Gastroesophageal sphincter (tissue), 4 donors: ENCODE measurements around the gene CEP72. TPM values are rescaled to one million over a fixed set of nuclear protein-coding genes. Genes with fewer than 3 reads are reported as not detected.

Source experiments
- ATAC-seq: fragments of 150-250 bp; one replicate; pipeline ENCODE4 v1.9.1; 2016; ENCODE audit warnings: mild to moderate bottlenecking, moderate library complexity
- H3K27ac ChIP-seq, 4 donors: fragments of 200-600 bp; sonication (generic) in 3 of 4; 1 replicate in 3 of 4; 2 replicates in 1 of 4; pipeline ENCODE4 v1.5.1; 2016 to 2019
- H3K27me3 ChIP-seq: fragments of 200-600 bp; sonication (generic); one replicate; pipeline ENCODE4 v1.5.1; 2019
- H3K36me3 ChIP-seq, 2 donors: fragments of 200-600 bp; sonication (generic); one replicate each; pipeline ENCODE4 v1.5.1; 2019; ENCODE audit warnings: control low read depth in 1 of 2
- H3K4me1 ChIP-seq, 3 donors: fragments of 200-600 bp; sonication (generic); 1 replicate in 2 of 3; 2 replicates in 1 of 3; pipeline ENCODE4 v1.5.1; 2016 to 2019; ENCODE audit warnings: control low read depth in 2 of 3
- H3K4me3 ChIP-seq, 2 donors: fragments of 200-600 bp; sonication (generic); one replicate each; pipeline ENCODE4 v1.5.1; 2019; ENCODE audit warnings: mild to moderate bottlenecking in 1 of 2, moderate library complexity in 1 of 2
- H3K9me3 ChIP-seq, 3 donors: fragments of 200-600 bp; sonication (generic); one replicate each; pipeline ENCODE4 v1.5.1; 2017 to 2019; ENCODE audit warnings: control low read depth in 2 of 3
- CTCF ChIP-seq, 4 experiments: fragments of 200-600 bp in 2 of 4; fragments of 450-650 bp in 2 of 4; sonication (generic) in 1 of 4; IDR thresholded peaks; one replicate each; pipeline ENCODE4 v1.5.1; 2017 to 2019; ENCODE audit warnings: antibody characterized with exemption in 4 of 4, mild to moderate bottlenecking in 2 of 4, moderate library complexity in 2 of 4
- EP300 ChIP-seq: sonication (generic); formaldehyde crosslinking; IDR thresholded peaks from one replicate; pipeline ENCODE4 v1.6.1; 2017; ENCODE audit warnings: antibody characterized with exemption, mild to moderate bottlenecking
- POLR2A ChIP-seq, 2 donors: fragments of 450-650 bp; IDR thresholded peaks; one replicate each; pipeline ENCODE4 v1.6.1; 2017; ENCODE audit warnings: antibody characterized with exemption in 2 of 2, mild to moderate bottlenecking in 2 of 2, moderate library complexity in 1 of 2
- POLR2AphosphoS5 ChIP-seq: sonication (generic); formaldehyde crosslinking; IDR thresholded peaks from one replicate; pipeline ENCODE4 v1.6.1; 2017; ENCODE audit warnings: antibody characterized with exemption
- WGBS, 2 donors: methylation state at CpG; one replicate each; pipeline ENCODE4 v1.1.5; 2018; ENCODE audit warnings: low coverage in 1 of 2; 5-methylcytosine and 5-hydroxymethylcytosine counted together
- total RNA-seq, 4 donors: library from RNA; depleted of rRNA; stranded (reverse); fragments of >200 nt; gene quantifications; one replicate each; pipeline ENCODE4 v1.1.0, GENCODE V29; 2016

The CEP72 gene
- total RNA-seq, 4 donors from 2014 or later, result 2.1 to 8.7 (median 3.8) TPM

GRCh38 chr5:673831-674629, 61.9 kb downstream of the CEP72 start:
- H3K9me3 ChIP-seq, result no peaks in the 10 kb centered on the region
- peaks cover 0 to 5% of the 10 kb centered on the region in 2 donors for H3K36me3 ChIP-seq
- H3K27me3 ChIP-seq, result no peaks in the 10 kb centered on the region
- H3K4me3 ChIP-seq, result no peak overlapping the region
- peak overlapping the region in 3 of 4 donors; percentile 76 to 78 (median 78) for H3K27ac ChIP-seq
- WGBS, 2 donors, result no CpG with 5 or more reads among the region's 27 CpGs
- ATAC-seq, result no peak
- TF ChIP-seq CTCF (IDR thresholded peaks at IDR 0.05) (peak in 2 of 4 experiments; percentile 27 to 33), POLR2AphosphoS5 (no peak)
- H3K4me1 ChIP-seq, result peaks cover 11 to 95% (median 51%) of the 10 kb centered on the region in 3 donors

- Histone ChIP-seq H3K4me1 (peaks cover 11 to 95% (median 46%) of the 10 kb centered on the region in 3 donors), H3K4me3 (no peak overlapping the region), H3K9me3 (no peaks in the 10 kb centered on the region), H3K36me3 (peaks cover 0 to 5% of the 10 kb centered on the region in 2 donors), H3K27me3 (no peaks in the 10 kb centered on the region), H3K27ac (peak overlapping the region in 3 of 4 donors; percentile 76 to 78 (median 78))
- no peak for TF ChIP-seq CTCF (IDR thresholded peaks at IDR 0.05)
- TF ChIP-seq POLR2A (IDR thresholded peaks at IDR 0.05), result no peak
- TF ChIP-seq POLR2AphosphoS5, result no peak
- no peak for TF ChIP-seq EP300
- WGBS, 2 donors, result no CpG with 5 or more reads among the region's 7 CpGs
- ATAC-seq, result no peak
Measured at GRCh38 chr5:674630-675011, 62.5 kb downstream of the CEP72 start.

- WGBS, 2 donors, result 73 to 85% methylated on average over 2 to 9 of the region's 20 CpGs
Measured at GRCh38 chr5:675111-675870, 63.2 kb downstream of the CEP72 start.

GRCh38 chr5:675871-676698, 63.9 kb downstream of the CEP72 start:
- H3K4me1 ChIP-seq, result peaks cover 11 to 86% (median 39%) of the 10 kb centered on the region in 3 donors
- H3K4me3 ChIP-seq, result no peak overlapping the region
- WGBS, 2 donors, result 67 to 80% methylated on average over 12 to 14 of the region's 36 CpGs
- H3K27me3 ChIP-seq, result no peaks in the 10 kb centered on the region
- no peak for ATAC-seq
- H3K36me3 ChIP-seq, result peaks cover 0 to 5% of the 10 kb centered on the region in 2 donors
- no peak for TF ChIP-seq EP300
- H3K9me3 ChIP-seq, result no peaks in the 10 kb centered on the region
- peak overlapping the region in 2 of 4 donors; percentile 15 to 46 for H3K27ac ChIP-seq

More at GRCh38 chr5:675111-675870, 63.2 kb downstream of the CEP72 start:
- Histone ChIP-seq H3K27me3 (no peaks in the 10 kb centered on the region), H3K9me3 (no peaks in the 10 kb centered on the region), H3K36me3 (peaks cover 0 to 5% of the 10 kb centered on the region in 2 donors), H3K4me3 (no peak overlapping the region), H3K4me1 (peaks cover 11 to 89% (median 41%) of the 10 kb centered on the region in 3 donors), H3K27ac (peak overlapping the region in 2 of 4 donors; percentile 15 to 78)
- TF ChIP-seq POLR2AphosphoS5 (no peak), POLR2A (IDR thresholded peaks at IDR 0.05) (no peak), EP300 (no peak), CTCF (IDR thresholded peaks at IDR 0.05) (no peak)
- no peak for ATAC-seq

- ATAC-seq, result no peak
- TF ChIP-seq EP300, result no peak
- TF ChIP-seq POLR2AphosphoS5, result no peak
- no peak for TF ChIP-seq CTCF (IDR thresholded peaks at IDR 0.05)
- no peak for TF ChIP-seq POLR2A (IDR thresholded peaks at IDR 0.05)
- peaks cover 11 to 86% (median 33%) of the 10 kb centered on the region in 3 donors for H3K4me1 ChIP-seq
- no peaks in the 10 kb centered on the region for H3K27me3 ChIP-seq
- H3K4me3 ChIP-seq, result no peak overlapping the region
- no peaks in the 10 kb centered on the region for H3K9me3 ChIP-seq
- H3K27ac ChIP-seq, result no peak overlapping the region
- WGBS, 2 donors, result 91 to 94% methylated on average over 38 to 47 of the region's 48 CpGs
- H3K36me3 ChIP-seq, result peaks cover 0 to 5% of the 10 kb centered on the region in 2 donors
Measured at GRCh38 chr5:676699-677076, 64.5 kb downstream of the CEP72 start.
